Stomach (tissue), 4 donors: ENCODE results near the gene TRIM17.

Source experiments
- CTCF ChIP-seq, 7 experiments: fragments of 450-650 bp in 4 of 7; fragments of 200-600 bp in 3 of 7; sonication (generic) in 3 of 7; IDR thresholded peaks; one replicate each; pipeline ENCODE4 v1.5.1; 2016 to 2019; ENCODE audit warnings: antibody characterized with exemption in 7 of 7, control low read depth in 2 of 7, mild to moderate bottlenecking in 1 of 7
- EP300 ChIP-seq: sonication (generic); formaldehyde crosslinking; IDR thresholded peaks from one replicate; pipeline ENCODE4 v1.6.1; 2017; ENCODE audit warnings: antibody characterized with exemption
- POLR2A ChIP-seq, 4 donors: fragments of 450-650 bp; IDR thresholded peaks; one replicate each; pipeline ENCODE4 v1.6.1; 2016; ENCODE audit warnings: antibody characterized with exemption in 4 of 4, control low read depth in 2 of 4, mild to moderate bottlenecking in 1 of 4, moderate library complexity in 1 of 4
- POLR2AphosphoS5 ChIP-seq, 3 donors: sonication (generic); formaldehyde crosslinking; IDR thresholded peaks; one replicate each; pipeline ENCODE4 v1.6.1; 2016; ENCODE audit warnings: antibody characterized with exemption in 3 of 3

GRCh38 chr1:228415853-228416216 lies 826 bp downstream of the TRIM17 start:
- TF ChIP-seq CTCF (IDR thresholded peaks at IDR 0.05) = no peak
- TF ChIP-seq EP300 = no peak
- no peak for TF ChIP-seq POLR2AphosphoS5 (IDR thresholded peaks at IDR 0.05)
- TF ChIP-seq POLR2A (IDR thresholded peaks at IDR 0.05) = no peak
